Measurements from ENCODE around the gene TBC1D22A. TPM values are rescaled to one million over a fixed set of nuclear protein-coding genes. Genes with fewer than 3 reads are reported as not detected.

Gene TBC1D22A
- total RNA-seq, 1 donor from 2014 or later, result 10.6 TPM

DNA sequence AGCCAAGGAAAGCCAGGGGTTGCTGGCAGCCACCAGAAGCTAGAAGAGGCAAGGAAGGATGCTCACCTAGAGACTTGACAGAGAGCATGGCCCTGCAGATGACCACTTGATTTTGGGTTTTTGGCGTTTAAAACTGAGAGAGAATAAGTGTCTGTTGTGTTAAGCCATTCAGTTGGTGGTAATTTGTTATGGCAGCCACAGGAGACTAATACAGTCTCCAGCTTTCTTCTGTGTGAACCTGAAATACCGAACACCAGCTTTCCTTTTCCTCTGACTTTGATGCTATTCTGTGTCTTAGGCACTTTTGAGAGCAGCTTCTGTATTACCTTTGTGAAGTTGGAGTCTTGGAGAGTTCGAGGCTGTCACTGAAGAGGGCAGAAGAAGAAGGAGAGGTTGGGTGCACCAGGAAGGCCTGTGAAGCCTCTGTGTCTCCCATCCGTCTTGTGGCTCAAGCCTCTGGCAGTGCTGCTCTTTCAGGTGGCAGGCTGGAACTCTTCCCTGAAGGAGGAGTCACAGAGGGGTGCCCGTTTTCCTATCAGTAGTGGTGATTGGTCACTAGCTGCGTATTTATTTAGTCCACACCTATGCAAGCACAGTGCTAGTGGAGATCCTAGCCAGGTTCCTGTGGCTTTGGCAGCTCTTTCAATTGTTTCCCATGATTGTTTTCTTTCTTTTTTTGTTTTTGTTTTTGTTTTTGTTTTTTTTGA lies 2.5 kb downstream of the TBC1D22A start:
- TF ChIP-seq EZH2 (IDR thresholded peaks at IDR 0.05), result no peak
- no peak for TF ChIP-seq EZH2phosphoT487 (IDR thresholded peaks at IDR 0.05)
- TF ChIP-seq CTCF (IDR thresholded peaks at IDR 0.05), result no peak
- peaks cover 76% of the 10 kb centered on the region for H3K79me2 ChIP-seq (ENCODE audit: low read depth)
- no peak overlapping the region for H2AFZ ChIP-seq (replicated peaks)
- H3K9me3 ChIP-seq (ENCODE audit: low read depth), result no peaks in the 10 kb centered on the region
- Mint-ChIP-seq H3K4me3 (no peak overlapping the region), H3K9me3 (no peaks in the 10 kb centered on the region), H3K27me3 (ENCODE audit: insufficient read depth, low read depth) (peaks cover 3% of the 10 kb centered on the region), H3K4me1 (peaks cover 21% of the 10 kb centered on the region), H3K36me3 (no peaks in the 10 kb centered on the region), H3K27ac (no peak overlapping the region)
- no peaks in the 10 kb centered on the region for H3K36me3 ChIP-seq
- peaks cover 14% of the 10 kb centered on the region for H3K4me1 ChIP-seq
- H3K9ac ChIP-seq, result no peak overlapping the region
- no peak for DNase-seq (ENCODE audit: low spot score)
- no peak overlapping the region for H3K4me3 ChIP-seq
- H3K27ac ChIP-seq, result no peak overlapping the region
- peaks cover 13% of the 10 kb centered on the region for H4K20me1 ChIP-seq (ENCODE audit: low read depth)
- H3K4me2 ChIP-seq, result no peak overlapping the region
- no peaks in the 10 kb centered on the region for H3K27me3 ChIP-seq
- peaks cover 15% of the 10 kb centered on the region for H3F3A ChIP-seq (ENCODE audit: low read depth)

DNA sequence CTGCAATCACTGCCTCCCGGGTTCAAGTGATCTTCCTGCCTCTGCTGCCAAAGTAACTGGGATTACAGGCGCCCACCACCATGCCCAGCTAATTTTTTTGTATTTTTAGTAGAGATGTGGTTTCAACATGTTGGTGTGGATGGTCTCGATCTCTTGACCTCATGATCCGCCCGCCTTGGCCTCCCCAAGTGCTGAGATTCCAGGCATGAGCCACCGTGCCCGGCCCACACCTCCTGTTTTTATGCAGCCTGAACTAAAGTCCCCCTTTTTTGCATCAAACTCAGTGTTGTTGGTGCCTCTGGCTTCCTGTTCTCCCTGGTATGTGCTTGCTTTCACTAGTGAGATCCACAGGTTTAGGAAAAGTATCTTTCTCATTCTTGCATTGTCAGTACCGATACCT lies 4.2 kb downstream of the TBC1D22A start:
- TF ChIP-seq EZH2 (IDR thresholded peaks at IDR 0.05), result no peak
- TF ChIP-seq EZH2phosphoT487 (IDR thresholded peaks at IDR 0.05), result no peak
- TF ChIP-seq CTCF (IDR thresholded peaks at IDR 0.05), result no peak
- peaks cover 80% of the 10 kb centered on the region for H3K79me2 ChIP-seq (ENCODE audit: low read depth)
- H2AFZ ChIP-seq (replicated peaks), result no peak overlapping the region
- H3F3A ChIP-seq (ENCODE audit: low read depth), result peaks cover 7% of the 10 kb centered on the region
- no peak overlapping the region for H3K4me2 ChIP-seq
- no peak overlapping the region for H3K9ac ChIP-seq
- peaks cover 7% of the 10 kb centered on the region for H4K20me1 ChIP-seq (ENCODE audit: low read depth)
- H3K9me3 ChIP-seq (ENCODE audit: low read depth), result no peaks in the 10 kb centered on the region
- H3K36me3 ChIP-seq, result no peaks in the 10 kb centered on the region
- no peak overlapping the region for H3K4me3 Mint-ChIP-seq
- H3K4me1 Mint-ChIP-seq, result peaks cover 14% of the 10 kb centered on the region
- H3K4me1 ChIP-seq, result peaks cover 7% of the 10 kb centered on the region
- H3K9me3 Mint-ChIP-seq, result no peaks in the 10 kb centered on the region
- no peak overlapping the region for H3K27ac Mint-ChIP-seq
- no peaks in the 10 kb centered on the region for H3K27me3 ChIP-seq
- H3K27ac ChIP-seq, result no peak overlapping the region
- no peak for DNase-seq (ENCODE audit: low spot score)
- H3K27me3 Mint-ChIP-seq (ENCODE audit: insufficient read depth, low read depth), result peaks cover 3% of the 10 kb centered on the region
- H3K4me3 ChIP-seq, result no peak overlapping the region
- no peaks in the 10 kb centered on the region for H3K36me3 Mint-ChIP-seq

DNA sequence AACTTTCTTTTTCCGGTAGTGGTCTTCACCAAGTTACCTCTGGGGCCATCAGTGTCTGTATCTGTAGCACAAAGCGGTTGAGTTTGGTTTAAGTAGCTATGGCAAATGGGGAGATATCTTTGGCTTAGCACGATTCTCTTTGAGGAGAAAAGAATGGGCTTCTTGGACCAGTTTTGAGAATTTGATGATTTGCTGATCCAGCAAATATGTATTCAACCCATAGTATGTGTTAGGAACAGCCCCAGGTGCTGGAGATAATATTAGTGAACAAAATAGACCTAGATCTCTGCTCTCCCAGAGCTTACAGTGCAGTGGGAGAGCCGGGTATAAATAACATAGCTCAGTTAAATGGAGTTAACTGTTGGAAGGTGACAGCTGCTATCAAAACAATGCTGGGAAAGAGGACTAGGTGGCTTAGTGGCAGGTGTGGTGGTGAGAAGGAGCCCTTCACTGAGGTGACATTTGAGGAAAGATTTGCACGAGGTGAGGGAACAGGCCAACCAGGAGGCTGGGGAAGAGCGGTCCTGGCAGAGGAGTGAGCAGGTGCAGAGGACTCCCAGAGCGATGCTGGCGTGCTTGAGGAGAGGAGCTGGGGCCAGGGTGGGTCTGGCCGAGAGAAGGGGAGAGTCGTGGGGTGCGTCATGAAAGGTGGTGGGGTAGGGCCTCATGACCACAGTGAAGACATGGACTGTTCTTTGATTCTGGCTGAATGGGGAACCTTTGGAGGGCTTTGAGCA lies 5.0 kb downstream of the TBC1D22A start:
- H3K4me3 Mint-ChIP-seq, result peak overlapping the region; percentile 1
- H3K4me1 Mint-ChIP-seq, result peaks cover 11% of the 10 kb centered on the region
- DNase-seq (ENCODE audit: low spot score), result no peak
- peaks cover 7% of the 10 kb centered on the region for H4K20me1 ChIP-seq (ENCODE audit: low read depth)
- H3K4me3 ChIP-seq, result no peak overlapping the region
- peak overlapping the region; percentile 48 for H3K27ac Mint-ChIP-seq
- H3K9me3 Mint-ChIP-seq, result no peaks in the 10 kb centered on the region
- no peaks in the 10 kb centered on the region for H3K27me3 ChIP-seq
- H3K36me3 Mint-ChIP-seq, result no peaks in the 10 kb centered on the region
- H3F3A ChIP-seq (ENCODE audit: low read depth), result peaks cover 3% of the 10 kb centered on the region
- no peaks in the 10 kb centered on the region for H3K9me3 ChIP-seq (ENCODE audit: low read depth)
- H3K27me3 Mint-ChIP-seq (ENCODE audit: insufficient read depth, low read depth), result peaks cover 3% of the 10 kb centered on the region
- no peak overlapping the region for H3K27ac ChIP-seq
- H3K36me3 ChIP-seq, result no peaks in the 10 kb centered on the region
- H3K4me1 ChIP-seq, result peaks cover 7% of the 10 kb centered on the region
- no peak overlapping the region for H2AFZ ChIP-seq (replicated peaks)
- H3K9ac ChIP-seq, result no peak overlapping the region
- H3K79me2 ChIP-seq (ENCODE audit: low read depth), result peaks cover 74% of the 10 kb centered on the region
- TF ChIP-seq CTCF (IDR thresholded peaks at IDR 0.05) (no peak), EZH2phosphoT487 (IDR thresholded peaks at IDR 0.05) (no peak), EZH2 (IDR thresholded peaks at IDR 0.05) (no peak)
- H3K4me2 ChIP-seq, result no peak overlapping the region

Data from neural progenitor cell (in vitro differentiated cells).